SK-N-SH (cell line): Measurements from ENCODE around the gene PTPDC1.

ENCODE experiments used
- CHD2 ChIP-seq: fragments of 150-350 bp; IDR thresholded peaks from 2 replicates; pipeline ENCODE4 v1.6.1; 2018; ENCODE audit warnings: low read length; ENCODE audit not compliant: partially characterized antibody
- MEF2A ChIP-seq: IDR thresholded peaks from 2 replicates; pipeline ENCODE4 v1.4.0; 2012; ENCODE audit warnings: low read depth, borderline replicate concordance
- TF ChIP-seq, protein P1 (sequence below): fragments of 200-600 bp; sonication (generic); IDR thresholded peaks from 2 replicates; pipeline ENCODE4 v1.6.1; 2017; ENCODE audit warnings: antibody characterized with exemption, mild to moderate bottlenecking, moderate library complexity

DNA sequence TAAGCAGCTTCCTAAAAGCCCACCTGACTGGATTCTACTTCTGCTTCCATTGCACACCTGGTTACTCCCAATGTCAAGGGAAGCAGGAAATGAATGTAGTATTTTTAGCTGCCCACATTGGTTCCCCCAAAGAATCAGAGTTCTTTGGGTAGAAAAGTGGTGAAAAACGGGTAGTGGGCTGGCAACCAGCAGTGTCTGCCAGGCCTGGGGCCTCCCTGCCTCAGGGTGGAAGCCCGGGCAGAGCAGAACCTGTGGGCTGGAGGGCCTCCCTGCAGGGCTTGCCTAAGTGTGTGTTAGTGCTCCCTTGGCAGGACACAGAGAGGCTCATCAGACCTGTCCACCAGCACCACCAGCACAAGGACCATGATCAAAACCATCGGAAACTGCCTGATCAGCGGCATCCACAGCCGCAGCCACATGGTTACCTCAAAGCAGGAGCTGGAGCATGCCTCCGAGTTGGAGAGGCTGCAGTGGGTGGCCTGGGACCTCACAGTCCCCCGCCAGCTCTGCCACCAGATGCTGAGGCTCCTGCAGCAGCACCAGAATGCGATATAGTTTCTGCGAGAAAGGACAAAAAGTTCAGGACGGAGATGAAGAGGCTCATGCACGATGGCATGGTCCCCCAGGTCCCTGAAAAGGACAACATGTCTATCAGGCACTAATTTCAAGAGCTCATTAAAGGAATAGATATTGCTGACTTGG is 72.2 kb downstream of the PTPDC1 start:
- no peak for TF ChIP-seq MEF2A
- no peak for TF ChIP-seq CHD2
- TF ChIP-seq, protein P1, sequence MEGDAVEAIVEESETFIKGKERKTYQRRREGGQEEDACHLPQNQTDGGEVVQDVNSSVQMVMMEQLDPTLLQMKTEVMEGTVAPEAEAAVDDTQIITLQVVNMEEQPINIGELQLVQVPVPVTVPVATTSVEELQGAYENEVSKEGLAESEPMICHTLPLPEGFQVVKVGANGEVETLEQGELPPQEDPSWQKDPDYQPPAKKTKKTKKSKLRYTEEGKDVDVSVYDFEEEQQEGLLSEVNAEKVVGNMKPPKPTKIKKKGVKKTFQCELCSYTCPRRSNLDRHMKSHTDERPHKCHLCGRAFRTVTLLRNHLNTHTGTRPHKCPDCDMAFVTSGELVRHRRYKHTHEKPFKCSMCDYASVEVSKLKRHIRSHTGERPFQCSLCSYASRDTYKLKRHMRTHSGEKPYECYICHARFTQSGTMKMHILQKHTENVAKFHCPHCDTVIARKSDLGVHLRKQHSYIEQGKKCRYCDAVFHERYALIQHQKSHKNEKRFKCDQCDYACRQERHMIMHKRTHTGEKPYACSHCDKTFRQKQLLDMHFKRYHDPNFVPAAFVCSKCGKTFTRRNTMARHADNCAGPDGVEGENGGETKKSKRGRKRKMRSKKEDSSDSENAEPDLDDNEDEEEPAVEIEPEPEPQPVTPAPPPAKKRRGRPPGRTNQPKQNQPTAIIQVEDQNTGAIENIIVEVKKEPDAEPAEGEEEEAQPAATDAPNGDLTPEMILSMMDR = no peak
